ENCODE data around the gene C1S.

Gene C1S

GRCh38 chr12:7075939-7076338, 15.4 kb downstream of the C1S start:
- DNase-seq (ENCODE audit: low read depth, low spot score) = no peak

GRCh38 chr12:7076493-7076892, 16.0 kb downstream of the C1S start:
- DNase-seq (ENCODE audit: low read depth, low spot score) = no peak

GRCh38 chr12:7078163-7078562, 17.6 kb downstream of the C1S start:
- no peak for DNase-seq (ENCODE audit: low read depth, low spot score)

- no peak for DNase-seq (ENCODE audit: low read depth, low spot score)
Observed at GRCh38 chr12:7079826-7080125, 19.3 kb downstream of the C1S start.

GRCh38 chr12:7081037-7081436, 20.5 kb downstream of the C1S start:
- no peak for DNase-seq (ENCODE audit: low read depth, low spot score)

GRCh38 chr12:7083125-7083524, 22.6 kb downstream of the C1S start:
- no peak for DNase-seq (ENCODE audit: low read depth, low spot score)

- DNase-seq (ENCODE audit: low read depth, low spot score) = no peak
Observed at GRCh38 chr12:7089196-7089871, 28.8 kb downstream of the C1S start.

- DNase-seq (ENCODE audit: low read depth, low spot score) = no peak
Observed at GRCh38 chr12:7090222-7090998, 29.9 kb downstream of the C1S start.

GRCh38 chr12:7091171-7091570, 30.7 kb downstream of the C1S start:
- DNase-seq (ENCODE audit: low read depth, low spot score) = no peak

GRCh38 chr12:7091660-7092228, 31.2 kb downstream of the C1S start:
- DNase-seq (ENCODE audit: low read depth, low spot score) = no peak

- DNase-seq (ENCODE audit: low read depth, low spot score) = peak; percentile 45
Observed at GRCh38 chr12:7092229-7092985, 31.9 kb downstream of the C1S start, which contains the start of gene C1R. TSS of gene C1R (minus strand) at chr12:7092445. CDS start at chr12:7092388, 57 bp downstream.

- DNase-seq (ENCODE audit: low read depth, low spot score) = no peak
Observed at GRCh38 chr12:7092986-7093460, 32.5 kb downstream of the C1S start.

- no peak for DNase-seq (ENCODE audit: low read depth, low spot score)
Observed at GRCh38 chr12:7093486-7093885, 33.0 kb downstream of the C1S start.

GRCh38 chr12:7093892-7094291, 33.4 kb downstream of the C1S start:
- no peak for DNase-seq (ENCODE audit: low read depth, low spot score)

- DNase-seq (ENCODE audit: low read depth, low spot score) = no peak
Observed at GRCh38 chr12:7096006-7096932, 35.8 kb downstream of the C1S start.

GRCh38 chr12:7096979-7097378, 36.5 kb downstream of the C1S start:
- no peak for DNase-seq (ENCODE audit: low read depth, low spot score)

GRCh38 chr12:7099290-7099996, 38.9 kb downstream of the C1S start:
- DNase-seq (ENCODE audit: low read depth, low spot score) = no peak

- DNase-seq (ENCODE audit: low read depth, low spot score) = no peak
Observed at GRCh38 chr12:7100239-7100638, 39.7 kb downstream of the C1S start.

- DNase-seq (ENCODE audit: low read depth, low spot score) = no peak
Observed at GRCh38 chr12:7101047-7101693, 40.7 kb downstream of the C1S start.

GRCh38 chr12:7101694-7102131, 41.2 kb downstream of the C1S start:
- DNase-seq (ENCODE audit: low read depth, low spot score) = no peak

Data from activated CD4-positive, CD25-positive, alpha-beta regulatory T cell treated with anti-CD3 and anti-CD28 coated beads, Interleukin-2, amount 50 U/mL, for 16 hours (primary cell).